ENCODE results near the gene RXRB.

The RXRB gene

GRCh38 chr6:33189625-33190448 lies 10.6 kb downstream of the RXRB start:
- no peak overlapping the region for H3K27ac ChIP-seq
- TF ChIP-seq ZFX (IDR thresholded peaks at IDR 0.05) (no peak), CTCF (conservative IDR thresholded peaks at IDR 0.05) (no peak)

GRCh38 chr6:33189164-33189563 lies 11.3 kb downstream of the RXRB start:
- H3K27ac ChIP-seq: no peak overlapping the region
- no peak for TF ChIP-seq ZFX (IDR thresholded peaks at IDR 0.05)
- no peak for TF ChIP-seq CTCF (conservative IDR thresholded peaks at IDR 0.05)

DNA sequence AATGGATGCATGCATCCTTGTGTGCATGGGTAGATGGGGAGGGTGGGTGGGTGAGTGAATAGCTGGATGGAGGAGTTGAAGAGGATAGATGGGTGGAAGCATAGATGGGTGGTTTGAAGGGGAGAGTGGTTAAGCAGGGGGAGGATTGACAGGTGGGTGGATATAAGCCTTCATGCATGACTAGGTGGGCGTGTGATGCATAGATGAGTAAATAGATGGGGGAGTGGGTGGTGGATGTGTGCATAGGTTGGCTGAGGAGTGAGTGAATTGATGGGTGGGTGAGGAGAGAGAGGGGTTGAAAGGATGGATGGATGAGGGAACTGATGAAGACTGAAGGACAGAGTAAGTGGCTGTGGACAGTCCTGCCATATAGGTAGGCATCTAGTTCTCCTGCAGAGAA lies 12.7 kb downstream of the RXRB start:
- TF ChIP-seq ZFX (IDR thresholded peaks at IDR 0.05): 0 out of 2 replicates have a peak, but pooled peaks have one; percentile 7
- no peak for TF ChIP-seq CTCF (conservative IDR thresholded peaks at IDR 0.05)
- no peak overlapping the region for H3K27ac ChIP-seq

DNA sequence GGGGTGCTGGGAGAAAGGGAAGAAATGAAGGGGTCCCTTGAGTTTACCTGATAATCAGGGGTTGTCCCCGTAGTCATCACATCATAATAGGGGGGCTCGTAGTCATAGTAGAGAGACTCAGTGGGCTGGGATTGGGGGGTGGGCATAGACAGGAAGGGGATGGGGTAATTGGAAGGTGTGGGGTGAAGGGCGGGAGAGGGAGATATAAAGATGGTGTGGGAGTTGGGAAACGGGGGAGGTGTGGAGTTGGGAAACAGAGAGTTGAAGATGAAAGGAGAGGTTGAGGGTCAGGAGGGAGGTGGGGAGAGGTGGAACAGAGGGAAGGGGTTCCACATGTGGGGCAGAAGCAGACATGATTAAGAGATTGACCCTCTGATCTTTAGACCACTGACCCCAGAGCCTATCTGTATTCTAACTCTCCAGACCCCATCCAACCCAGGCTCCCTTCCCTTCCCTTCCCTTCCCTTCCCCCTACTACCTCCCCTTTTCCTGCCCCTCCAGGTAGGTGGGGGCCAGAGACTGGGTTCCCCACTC lies 14.7 kb downstream of the RXRB start:
- no peak for TF ChIP-seq ZFX (IDR thresholded peaks at IDR 0.05)
- no peak for TF ChIP-seq CTCF (conservative IDR thresholded peaks at IDR 0.05)
- H3K27ac ChIP-seq: no peak overlapping the region

GRCh38 chr6:33185190-33185589 lies 15.3 kb downstream of the RXRB start:
- no peak for TF ChIP-seq CTCF (conservative IDR thresholded peaks at IDR 0.05)
- no peak for TF ChIP-seq ZFX (IDR thresholded peaks at IDR 0.05)

GRCh38 chr6:33183071-33183683 lies 17.3 kb downstream of the RXRB start:
- no peak overlapping the region for H3K27ac ChIP-seq
- no peak for TF ChIP-seq CTCF (conservative IDR thresholded peaks at IDR 0.05)
- no peak for TF ChIP-seq ZFX (IDR thresholded peaks at IDR 0.05)

More at GRCh38 chr6:33185190-33185589, 15.3 kb downstream of the RXRB start:
- no peak overlapping the region for H3K27ac ChIP-seq

DNA sequence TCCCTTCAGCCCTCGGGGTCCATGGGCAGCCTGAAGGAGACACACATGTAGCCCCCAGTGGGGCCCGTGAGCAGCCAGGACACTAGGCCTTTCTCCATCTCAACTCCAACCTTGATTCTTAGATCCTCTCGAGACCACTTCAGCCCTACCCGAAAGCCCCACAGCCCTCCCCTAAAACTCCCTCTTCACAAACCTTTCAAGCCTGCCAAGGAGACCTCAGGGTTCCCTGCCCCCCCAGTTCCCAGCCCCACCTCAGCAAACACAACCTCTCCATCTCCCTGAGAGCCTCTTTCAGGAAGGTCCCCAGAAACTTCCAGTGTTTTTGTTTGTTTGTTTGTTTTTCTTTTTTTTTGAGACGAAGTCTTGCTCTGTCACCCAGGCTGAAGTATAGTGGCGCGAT lies 19.3 kb downstream of the RXRB start:
- H3K27ac ChIP-seq: no peak overlapping the region
- TF ChIP-seq ZFX (IDR thresholded peaks at IDR 0.05) (no peak), CTCF (conservative IDR thresholded peaks at IDR 0.05) (no peak)
